ENCODE data around the gene CNTN5. TPM values are rescaled to one million over a fixed set of nuclear protein-coding genes. Genes with fewer than 3 reads are reported as not detected.
A peak's percentile ranks its signal among the peaks of the same experiment; 100 is the strongest.

CNTN5 gene
- not detected for polyA plus RNA-seq

DNA sequence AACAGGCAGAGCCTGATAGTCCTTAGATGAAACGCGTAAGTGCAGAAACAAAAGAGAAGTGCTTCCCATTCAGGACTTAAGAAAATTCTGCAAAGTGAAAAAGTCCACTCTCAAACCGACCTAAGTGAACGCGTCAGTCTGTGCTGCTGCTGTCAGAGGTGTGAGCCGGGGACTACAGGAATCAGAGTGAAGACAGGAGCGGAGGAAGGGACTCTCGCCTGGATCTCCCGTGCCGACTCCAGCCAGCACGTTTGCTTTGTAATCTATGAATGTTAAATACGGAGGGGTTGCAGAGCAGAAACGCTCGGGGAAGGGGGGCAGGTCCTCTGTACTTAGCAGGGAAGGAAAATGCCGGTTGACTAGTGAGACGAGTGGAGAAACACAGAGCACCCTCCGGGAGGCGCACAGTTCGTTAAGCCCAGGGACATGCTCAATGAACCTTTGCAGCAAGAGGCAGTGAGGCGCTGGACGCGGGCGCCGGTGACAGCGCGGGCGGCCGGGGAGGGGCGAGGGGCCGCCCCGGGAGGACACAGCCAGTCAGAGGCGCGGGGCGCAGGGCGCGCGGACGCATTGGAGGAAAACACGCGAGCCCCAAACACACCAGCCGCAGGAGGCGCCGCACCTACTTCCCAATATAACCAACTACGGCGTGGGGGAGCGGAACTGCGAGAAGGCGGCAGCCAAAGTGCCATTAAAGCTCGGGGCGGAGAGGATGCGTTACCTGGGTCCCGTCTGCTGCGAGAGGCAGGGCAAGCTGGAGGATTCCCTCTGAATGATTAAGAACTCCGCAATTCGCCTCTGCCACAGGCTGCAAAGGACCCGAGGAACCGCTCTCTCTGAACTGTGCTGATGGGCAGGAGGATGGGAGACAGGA, at the start of gene CNTN5:
Gene CNTN5, plus strand, starts transcription at position 598 of the 874 bp plus-strand sequence.
- H3K27me3 ChIP-seq (ENCODE audit: control insufficient read depth in 1 of 2, insufficient read depth in 2 of 2, low read length in 2 of 2), result peaks cover 0 to 3% of the 10 kb centered on the region in 2 donors
- peak within 1 kb of the TSS in 1 of 2 donors; percentile 42 for H3K4me3 ChIP-seq (ENCODE audit: low read depth in 1 of 2, low read length in 2 of 2)

DNA sequence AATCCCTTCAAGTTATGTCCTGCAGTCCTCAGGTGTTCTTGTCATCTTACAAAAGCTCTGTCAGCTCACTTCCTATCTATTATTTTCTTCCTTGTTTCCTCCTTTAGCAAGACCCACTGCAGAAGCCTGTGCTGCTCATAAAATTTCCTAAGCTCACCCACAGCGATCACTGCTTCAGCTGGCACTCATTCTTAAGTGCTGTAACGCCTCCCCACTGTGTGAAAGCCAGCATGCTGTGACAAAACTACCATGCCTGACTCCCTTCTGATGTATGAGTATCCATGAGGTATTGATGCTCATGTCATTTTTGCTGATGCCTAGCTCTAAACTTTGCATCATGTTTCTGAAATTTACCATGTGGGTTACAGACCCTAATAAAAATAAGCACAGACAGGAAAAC, 41.5 kb upstream of the CNTN5 start:
- Histone ChIP-seq H3K9me3 (ENCODE audit: control insufficient read depth in 2 of 2, insufficient read depth in 1 of 2, low read depth in 1 of 2, low read length in 1 of 2) (no peaks in the 10 kb centered on the region), H3K36me3 (ENCODE audit: control insufficient read depth in 2 of 2, insufficient read depth in 2 of 2, low read length in 1 of 2) (no peaks in the 10 kb centered on the region), H3K27ac (ENCODE audit: low read depth in 2 of 2, low read length in 1 of 2) (no peak overlapping the region), H3K4me3 (ENCODE audit: low read depth in 1 of 2, low read length in 2 of 2) (no peak overlapping the region), H3K27me3 (ENCODE audit: control insufficient read depth in 1 of 2, insufficient read depth in 2 of 2, low read length in 2 of 2) (no peaks in the 10 kb centered on the region), H3K4me1 (ENCODE audit: control insufficient read depth in 2 of 2, insufficient read depth in 2 of 2, low read length in 1 of 2) (no peaks in the 10 kb centered on the region)
- 40 to 44% methylated on average over 2 of the region's 2 CpGs for WGBS, 2 donors

More for the DNA sequence above, at the start of gene CNTN5:
- Histone ChIP-seq H3K36me3 (ENCODE audit: control insufficient read depth in 2 of 2, insufficient read depth in 2 of 2, low read length in 1 of 2) (no peaks in the 10 kb centered on the region), H3K4me1 (ENCODE audit: control insufficient read depth in 2 of 2, insufficient read depth in 2 of 2, low read length in 1 of 2) (peaks cover 0 to 3% of the 10 kb centered on the region in 2 donors), H3K9me3 (ENCODE audit: control insufficient read depth in 2 of 2, insufficient read depth in 1 of 2, low read depth in 1 of 2, low read length in 1 of 2) (no peaks in the 10 kb centered on the region), H3K27ac (ENCODE audit: low read depth in 2 of 2, low read length in 1 of 2) (no peak within 1 kb of the TSS)
- WGBS, 2 donors, result 1 to 3% methylated on average over 57 of the region's 57 CpGs

DNA sequence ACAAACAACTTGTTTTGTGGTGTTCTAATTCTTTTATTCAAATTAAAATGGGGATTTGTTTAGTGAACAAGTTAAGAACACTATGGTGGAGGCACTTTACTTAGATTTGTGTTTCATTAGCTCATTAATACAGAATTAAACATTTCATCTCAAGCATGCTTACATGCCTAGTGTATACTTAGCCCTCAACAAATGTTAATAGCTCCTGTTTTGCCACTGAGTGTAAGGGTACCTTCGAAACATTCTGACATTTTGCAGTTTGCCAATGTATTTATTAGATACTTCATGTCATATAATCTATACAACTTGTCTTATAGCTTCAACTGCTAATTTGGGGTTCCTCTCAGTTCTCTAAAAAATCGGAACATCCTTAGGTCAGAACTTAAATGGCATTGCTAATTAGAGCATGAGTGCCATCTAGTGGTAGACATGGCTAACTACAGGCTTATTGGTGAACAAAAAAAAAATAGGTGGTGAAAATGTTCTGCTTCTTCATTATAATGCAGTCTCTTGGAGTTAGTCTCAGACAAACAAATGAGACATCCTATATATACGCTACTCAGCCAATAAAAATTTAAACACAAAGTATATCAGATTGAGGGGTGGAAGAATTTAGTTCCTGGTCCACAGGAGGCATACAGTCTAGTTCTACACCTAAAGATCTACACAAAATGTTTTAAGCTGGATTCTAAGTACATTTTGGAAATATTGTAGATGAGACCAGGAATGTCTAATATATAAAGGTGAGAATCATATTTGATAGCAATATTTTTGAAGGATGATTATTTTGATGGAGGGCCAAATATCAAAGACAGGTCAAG, 4.9 kb upstream of the CNTN5 start:
- 17 to 22% methylated on average over 3 of the region's 3 CpGs for WGBS, 2 donors
- no peak overlapping the region for H3K27ac ChIP-seq (ENCODE audit: low read depth in 2 of 2, low read length in 1 of 2)
- no peaks in the 10 kb centered on the region for H3K36me3 ChIP-seq (ENCODE audit: control insufficient read depth in 2 of 2, insufficient read depth in 2 of 2, low read length in 1 of 2)
- no peaks in the 10 kb centered on the region for H3K4me1 ChIP-seq (ENCODE audit: control insufficient read depth in 2 of 2, insufficient read depth in 2 of 2, low read length in 1 of 2)
- no peaks in the 10 kb centered on the region for H3K9me3 ChIP-seq (ENCODE audit: control insufficient read depth in 2 of 2, insufficient read depth in 1 of 2, low read depth in 1 of 2, low read length in 1 of 2)
- no peak overlapping the region for H3K4me3 ChIP-seq (ENCODE audit: low read depth in 1 of 2, low read length in 2 of 2)
- H3K27me3 ChIP-seq (ENCODE audit: control insufficient read depth in 1 of 2, insufficient read depth in 2 of 2, low read length in 2 of 2), result peaks cover 0 to 3% of the 10 kb centered on the region in 2 donors

DNA sequence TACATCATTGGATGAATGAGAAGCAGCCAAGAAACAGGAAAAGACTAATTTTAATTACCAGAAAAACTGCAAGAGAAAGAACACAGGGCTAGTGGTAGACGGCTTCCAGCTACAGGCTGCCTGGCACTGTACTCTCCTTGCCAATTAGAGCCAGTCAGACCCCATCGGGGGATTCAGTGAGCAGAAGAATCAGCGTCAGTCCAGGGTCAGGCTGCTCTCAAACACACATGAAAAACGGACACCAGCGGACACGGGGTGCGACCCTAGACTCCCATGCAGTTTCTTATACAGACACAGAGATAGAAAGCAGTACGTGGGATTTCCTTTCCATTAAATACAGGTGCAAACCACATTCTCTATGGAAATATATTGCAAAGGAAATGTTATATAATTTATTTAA, 1.1 kb upstream of the CNTN5 start:
- Histone ChIP-seq H3K27me3 (ENCODE audit: control insufficient read depth in 1 of 2, insufficient read depth in 2 of 2, low read length in 2 of 2) (peaks cover 0 to 3% of the 10 kb centered on the region in 2 donors), H3K9me3 (ENCODE audit: control insufficient read depth in 2 of 2, insufficient read depth in 1 of 2, low read depth in 1 of 2, low read length in 1 of 2) (no peaks in the 10 kb centered on the region), H3K36me3 (ENCODE audit: control insufficient read depth in 2 of 2, insufficient read depth in 2 of 2, low read length in 1 of 2) (no peaks in the 10 kb centered on the region), H3K27ac (ENCODE audit: low read depth in 2 of 2, low read length in 1 of 2) (no peak overlapping the region), H3K4me1 (ENCODE audit: control insufficient read depth in 2 of 2, insufficient read depth in 2 of 2, low read length in 1 of 2) (peaks cover 0 to 3% of the 10 kb centered on the region in 2 donors), H3K4me3 (ENCODE audit: low read depth in 1 of 2, low read length in 2 of 2) (no peak overlapping the region)
- WGBS, 2 donors, result 59 to 60% methylated on average over 8 of the region's 8 CpGs

GRCh38 chr11:99037057-99037456, 16.3 kb downstream of the CNTN5 start:
- no peaks in the 10 kb centered on the region for H3K36me3 ChIP-seq (ENCODE audit: control insufficient read depth in 2 of 2, insufficient read depth in 2 of 2, low read length in 1 of 2)
- H3K27me3 ChIP-seq (ENCODE audit: control insufficient read depth in 1 of 2, insufficient read depth in 2 of 2, low read length in 2 of 2), result no peaks in the 10 kb centered on the region
- H3K9me3 ChIP-seq (ENCODE audit: control insufficient read depth in 2 of 2, insufficient read depth in 1 of 2, low read depth in 1 of 2, low read length in 1 of 2), result no peaks in the 10 kb centered on the region
- no peak overlapping the region for H3K27ac ChIP-seq (ENCODE audit: low read depth in 2 of 2, low read length in 1 of 2)
- WGBS, 2 donors, result 39 to 44% methylated on average over 1 of the region's 1 CpG
- no peak overlapping the region for H3K4me3 ChIP-seq (ENCODE audit: low read depth in 1 of 2, low read length in 2 of 2)
- H3K4me1 ChIP-seq (ENCODE audit: control insufficient read depth in 2 of 2, insufficient read depth in 2 of 2, low read length in 1 of 2), result no peaks in the 10 kb centered on the region

DNA sequence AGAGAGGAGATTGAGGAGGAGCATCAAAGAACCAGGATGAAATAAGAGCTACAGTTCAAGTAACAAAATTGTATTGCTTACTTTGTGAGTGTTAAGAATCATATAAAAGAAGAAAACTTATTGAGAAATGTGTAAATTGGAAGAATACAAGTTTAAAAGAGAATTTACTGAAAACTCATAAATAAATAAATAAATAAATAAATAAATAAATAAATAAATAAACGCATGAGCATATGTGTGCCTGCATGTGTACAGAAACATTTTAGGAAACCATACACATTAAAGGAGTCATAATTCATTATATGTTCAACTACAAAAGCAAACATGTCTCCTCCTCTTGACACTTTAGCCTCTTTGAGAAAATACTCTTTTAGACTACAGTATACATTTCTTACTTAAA, 42.6 kb downstream of the CNTN5 start:
- H3K4me1 ChIP-seq (ENCODE audit: control insufficient read depth in 2 of 2, insufficient read depth in 2 of 2, low read length in 1 of 2), result no peaks in the 10 kb centered on the region
- H3K36me3 ChIP-seq (ENCODE audit: control insufficient read depth in 2 of 2, insufficient read depth in 2 of 2, low read length in 1 of 2), result no peaks in the 10 kb centered on the region
- H3K27ac ChIP-seq (ENCODE audit: low read depth in 2 of 2, low read length in 1 of 2), result no peak overlapping the region
- H3K4me3 ChIP-seq (ENCODE audit: low read depth in 1 of 2, low read length in 2 of 2), result no peak overlapping the region
- no peaks in the 10 kb centered on the region for H3K27me3 ChIP-seq (ENCODE audit: control insufficient read depth in 1 of 2, insufficient read depth in 2 of 2, low read length in 2 of 2)
- WGBS, 2 donors, result 86 to 92% methylated on average over 1 of the region's 1 CpG
- H3K9me3 ChIP-seq (ENCODE audit: control insufficient read depth in 2 of 2, insufficient read depth in 1 of 2, low read depth in 1 of 2, low read length in 1 of 2), result no peaks in the 10 kb centered on the region

GRCh38 chr11:99065121-99065520, 44.4 kb downstream of the CNTN5 start:
- Histone ChIP-seq H3K27me3 (ENCODE audit: control insufficient read depth in 1 of 2, insufficient read depth in 2 of 2, low read length in 2 of 2) (no peaks in the 10 kb centered on the region), H3K36me3 (ENCODE audit: control insufficient read depth in 2 of 2, insufficient read depth in 2 of 2, low read length in 1 of 2) (no peaks in the 10 kb centered on the region), H3K27ac (ENCODE audit: low read depth in 2 of 2, low read length in 1 of 2) (no peak overlapping the region), H3K4me1 (ENCODE audit: control insufficient read depth in 2 of 2, insufficient read depth in 2 of 2, low read length in 1 of 2) (no peaks in the 10 kb centered on the region), H3K9me3 (ENCODE audit: control insufficient read depth in 2 of 2, insufficient read depth in 1 of 2, low read depth in 1 of 2, low read length in 1 of 2) (no peaks in the 10 kb centered on the region), H3K4me3 (ENCODE audit: low read depth in 1 of 2, low read length in 2 of 2) (no peak overlapping the region)

- no peaks in the 10 kb centered on the region for H3K4me1 ChIP-seq (ENCODE audit: control insufficient read depth in 2 of 2, insufficient read depth in 2 of 2, low read length in 1 of 2)
- H3K36me3 ChIP-seq (ENCODE audit: control insufficient read depth in 2 of 2, insufficient read depth in 2 of 2, low read length in 1 of 2), result no peaks in the 10 kb centered on the region
- H3K4me3 ChIP-seq (ENCODE audit: low read depth in 1 of 2, low read length in 2 of 2), result no peak overlapping the region
- no peaks in the 10 kb centered on the region for H3K27me3 ChIP-seq (ENCODE audit: control insufficient read depth in 1 of 2, insufficient read depth in 2 of 2, low read length in 2 of 2)
- no peak overlapping the region for H3K27ac ChIP-seq (ENCODE audit: low read depth in 2 of 2, low read length in 1 of 2)
- WGBS, 2 donors, result 73 to 80% methylated on average over 2 of the region's 2 CpGs
- H3K9me3 ChIP-seq (ENCODE audit: control insufficient read depth in 2 of 2, insufficient read depth in 1 of 2, low read depth in 1 of 2, low read length in 1 of 2), result no peaks in the 10 kb centered on the region
These were observed 46.0 kb downstream of the CNTN5 start for GRCh38 chr11:99066618-99067317.

- Histone ChIP-seq H3K36me3 (ENCODE audit: control insufficient read depth in 2 of 2, insufficient read depth in 2 of 2, low read length in 1 of 2) (no peaks in the 10 kb centered on the region), H3K27ac (ENCODE audit: low read depth in 2 of 2, low read length in 1 of 2) (no peak overlapping the region), H3K27me3 (ENCODE audit: control insufficient read depth in 1 of 2, insufficient read depth in 2 of 2, low read length in 2 of 2) (no peaks in the 10 kb centered on the region), H3K4me3 (ENCODE audit: low read depth in 1 of 2, low read length in 2 of 2) (no peak overlapping the region), H3K9me3 (ENCODE audit: control insufficient read depth in 2 of 2, insufficient read depth in 1 of 2, low read depth in 1 of 2, low read length in 1 of 2) (no peaks in the 10 kb centered on the region), H3K4me1 (ENCODE audit: control insufficient read depth in 2 of 2, insufficient read depth in 2 of 2, low read length in 1 of 2) (no peaks in the 10 kb centered on the region)
- 44 to 64% methylated on average over 2 of the region's 2 CpGs for WGBS, 2 donors
These were observed 48.1 kb downstream of the CNTN5 start for GRCh38 chr11:99068832-99069231.
